Femur (tissue), 1 donor: ENCODE data around the gene STK35.
A peak's percentile ranks its signal among the peaks of the same experiment; 100 is the strongest.

ENCODE experiments used
- DNase-seq: peaks from one replicate; pipeline ENCODE4 v3.0.0-alpha.2; 2017

STK35 gene

GRCh38 chr20:2136275-2136674 lies 34.6 kb downstream of the STK35 start:
- DNase-seq, result no peak

DNA sequence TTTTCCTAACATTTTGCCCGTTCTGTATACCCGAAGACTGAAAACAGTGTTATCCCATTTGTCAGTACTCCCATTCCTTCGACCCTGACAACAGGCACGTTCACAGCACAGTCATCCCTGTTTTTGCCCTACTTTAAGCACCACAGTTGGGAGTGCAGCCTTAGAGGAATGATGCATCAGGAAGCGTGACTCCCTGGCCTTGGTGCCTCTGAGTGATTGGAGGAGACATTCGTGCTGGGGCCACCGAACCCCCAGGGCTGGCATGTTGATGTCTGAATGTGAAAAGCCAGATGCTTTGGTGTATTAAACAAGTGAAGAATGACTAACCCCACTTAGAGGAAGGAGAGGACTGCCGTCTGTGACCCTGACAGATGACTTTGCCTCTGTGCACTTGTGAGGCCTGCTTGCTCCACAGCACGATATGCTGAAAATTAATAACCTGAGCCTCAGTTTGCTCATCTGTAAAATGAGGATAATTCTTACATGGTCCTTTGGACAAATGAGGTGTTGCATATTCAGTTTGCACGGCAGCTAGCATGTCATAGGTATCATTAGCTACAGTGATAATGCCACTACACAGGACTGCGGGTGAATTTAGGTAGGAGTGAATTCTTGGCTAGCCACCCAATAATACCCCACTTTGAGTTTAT lies 36.0 kb downstream of the STK35 start:
- no peak for DNase-seq

DNA sequence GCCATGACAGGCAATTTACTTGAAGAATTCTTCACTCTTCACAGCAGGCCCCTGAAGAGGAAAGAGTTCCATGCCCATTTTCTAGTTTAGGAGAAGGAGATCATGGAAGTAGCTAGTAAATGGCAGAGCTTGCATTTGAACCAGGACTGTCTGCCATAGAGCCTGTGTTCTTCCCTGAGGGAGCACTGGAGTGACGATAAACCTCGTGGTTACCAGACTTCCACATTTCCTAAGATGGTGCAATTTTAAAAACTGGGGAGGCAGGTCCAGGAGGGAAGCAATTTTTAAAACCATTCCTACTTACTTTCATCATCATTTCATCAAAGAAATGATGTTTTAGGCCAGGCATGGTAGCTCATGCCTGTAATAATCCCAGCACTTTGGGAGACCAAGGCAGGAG lies 36.8 kb downstream of the STK35 start:
- DNase-seq, result no peak

DNA sequence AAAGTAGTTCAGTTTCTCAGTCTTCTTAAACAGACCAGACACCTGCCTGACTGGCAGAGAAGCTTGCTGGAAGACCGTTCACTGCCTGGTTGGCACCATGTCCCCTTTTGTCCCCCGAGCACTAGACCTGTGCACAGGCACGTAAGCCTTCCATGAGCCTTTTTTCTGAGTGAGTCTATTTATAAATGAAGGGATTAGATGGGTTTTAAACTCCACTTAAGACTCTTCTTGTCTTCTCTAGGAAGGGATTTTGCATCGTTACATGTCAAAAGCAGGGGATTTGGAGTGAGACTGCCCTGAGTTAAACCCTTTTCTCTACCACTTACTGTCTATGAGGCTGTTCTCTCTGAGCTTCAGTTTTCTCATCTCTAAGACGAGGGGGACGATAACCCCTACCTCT lies 37.6 kb downstream of the STK35 start:
- DNase-seq, result no peak

DNA sequence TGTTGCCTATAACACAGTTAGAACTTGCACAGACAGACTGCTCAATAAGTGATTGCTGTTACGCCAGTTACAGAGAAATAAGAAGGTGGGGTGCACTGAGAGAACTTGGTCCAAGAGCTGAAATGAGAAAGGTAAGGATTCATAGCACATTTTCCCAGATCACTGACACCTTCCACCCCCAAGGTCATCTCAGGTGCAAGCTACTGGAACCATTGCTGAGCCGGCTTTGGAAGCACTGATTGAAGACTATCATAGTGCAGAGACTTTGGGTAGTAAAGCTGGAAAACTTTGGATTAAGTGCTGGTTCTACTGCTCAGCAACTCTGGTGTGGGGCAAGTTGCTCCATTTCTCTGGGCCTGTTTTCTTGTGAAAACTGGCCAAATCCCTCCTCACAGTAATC lies 38.1 kb downstream of the STK35 start:
- DNase-seq, result no peak

- DNase-seq, result no peak
These were observed 38.9 kb downstream of the STK35 start for GRCh38 chr20:2140561-2140960.

GRCh38 chr20:2141600-2142575 lies 40.3 kb downstream of the STK35 start:
- DNase-seq, result no peak

DNA sequence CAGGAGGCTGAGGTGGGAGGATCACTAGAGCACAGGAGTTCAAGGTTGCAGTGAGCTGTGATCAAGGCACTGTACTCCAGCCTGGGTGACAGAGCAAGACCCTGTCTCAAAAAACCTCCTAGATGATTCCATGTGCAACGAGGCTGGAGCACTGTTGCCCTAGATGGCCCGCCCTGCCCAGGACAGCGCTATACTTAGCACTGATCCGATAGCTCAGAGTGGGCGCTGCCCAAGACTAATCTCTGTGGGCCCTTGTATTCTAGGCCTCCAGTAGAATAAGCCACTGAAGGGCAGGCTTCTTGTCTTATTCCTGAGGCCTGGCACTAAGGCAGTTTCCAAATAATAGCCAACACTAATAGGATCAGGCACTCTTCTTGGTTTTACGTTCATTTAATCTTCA lies 41.0 kb downstream of the STK35 start:
- no peak for DNase-seq

- DNase-seq, result no peak
These were observed 42.0 kb downstream of the STK35 start for GRCh38 chr20:2143594-2143993.

GRCh38 chr20:2144850-2145249 lies 43.2 kb downstream of the STK35 start:
- DNase-seq, result no peak

DNA sequence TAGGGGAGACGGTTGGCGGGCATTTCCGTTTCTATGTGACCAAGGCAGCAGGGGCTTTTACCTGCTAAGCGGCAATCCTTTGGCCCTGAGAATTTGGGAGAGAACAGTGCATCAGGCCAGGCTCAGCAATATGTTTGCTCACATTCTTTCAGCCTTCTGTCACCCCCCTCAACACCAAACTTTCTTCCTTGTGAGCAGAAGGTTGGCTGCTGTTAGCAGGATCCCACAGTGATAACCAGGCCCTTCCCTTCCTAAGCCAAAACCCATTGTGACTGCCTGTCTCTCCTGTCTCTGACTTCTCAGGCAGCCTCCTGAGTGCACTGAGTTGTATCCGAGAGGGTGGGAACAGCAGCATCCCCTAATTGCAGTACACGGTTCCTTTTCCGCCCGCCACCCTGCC lies 43.7 kb downstream of the STK35 start:
- no peak for DNase-seq

DNA sequence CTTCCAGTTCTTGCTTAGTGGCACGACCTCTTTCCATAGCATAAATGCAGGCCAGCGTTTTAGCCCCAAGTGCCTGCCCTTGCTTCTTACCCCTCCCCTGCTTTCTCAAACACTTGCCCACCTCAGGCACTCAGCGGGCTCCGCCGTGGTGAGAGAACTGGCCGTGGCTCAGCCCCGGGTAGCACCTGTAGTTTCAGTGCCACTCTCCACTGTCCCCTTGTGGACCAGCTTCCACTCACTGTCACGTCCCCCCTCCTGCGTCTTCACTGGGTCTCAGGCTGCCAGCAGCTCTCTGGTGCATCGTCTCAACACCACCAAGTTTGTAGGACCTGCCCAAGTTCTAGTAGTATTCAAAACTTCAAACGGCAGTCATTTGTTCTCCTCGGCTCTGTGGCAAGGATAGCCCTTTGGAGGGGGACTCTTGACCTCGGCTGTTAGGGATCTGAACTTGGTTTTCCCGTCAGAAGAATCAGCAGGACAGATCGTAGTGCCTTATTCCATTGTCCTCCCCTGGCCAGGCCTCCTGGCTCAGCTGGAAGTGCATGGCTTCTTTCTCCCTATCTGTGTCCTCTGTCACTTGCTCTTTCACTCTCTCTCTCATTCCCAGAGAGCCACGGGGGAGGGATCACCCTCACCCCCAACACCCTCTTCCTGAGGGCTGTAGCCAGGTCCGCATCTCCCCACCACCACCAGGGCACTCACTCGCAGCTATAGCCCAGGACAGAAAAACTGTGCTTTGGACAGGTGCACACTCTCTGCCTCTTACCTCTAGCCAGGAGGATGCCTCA lies 44.6 kb downstream of the STK35 start:
- DNase-seq, result no peak

DNA sequence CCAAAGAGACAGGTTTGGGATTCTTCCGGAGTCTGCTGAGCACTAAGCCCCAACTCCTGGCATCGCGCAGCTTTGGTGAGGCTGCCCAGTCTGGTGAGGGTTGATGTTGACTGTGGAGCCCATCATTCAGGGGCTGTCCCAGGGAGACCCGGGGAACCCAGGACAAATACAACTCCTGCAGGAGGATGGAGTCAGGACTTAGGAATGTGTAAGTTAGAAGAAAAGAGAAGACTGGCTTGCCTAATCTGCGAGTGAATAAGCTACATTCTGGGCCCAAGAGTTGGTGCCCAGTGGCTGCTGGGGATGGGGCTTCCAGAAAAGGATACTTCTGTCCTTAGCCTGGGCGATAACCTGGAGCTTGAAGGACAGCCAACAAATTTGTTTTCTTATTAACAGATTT lies 47.9 kb downstream of the STK35 start:
- DNase-seq, result no peak

DNA sequence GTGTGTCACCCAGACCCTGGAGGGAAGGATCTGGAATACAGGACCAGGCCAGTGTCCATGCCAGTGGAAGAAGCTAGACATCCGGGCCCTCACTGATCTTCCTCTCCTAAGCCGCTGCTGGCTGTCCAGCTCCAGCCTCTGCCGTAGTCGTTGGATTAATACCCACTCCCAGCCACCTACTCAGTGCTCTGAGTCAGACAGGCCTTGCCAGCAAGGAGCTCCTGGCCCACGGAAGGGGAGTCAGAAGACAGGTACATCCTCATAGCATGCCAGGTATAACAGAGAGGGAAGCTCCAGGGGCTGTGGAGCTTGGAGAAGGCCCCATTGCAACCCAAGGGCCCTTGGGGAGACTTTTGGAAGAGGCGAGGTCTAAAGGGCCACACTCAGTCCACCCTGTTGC lies 49.0 kb downstream of the STK35 start:
- DNase-seq, result no peak

- DNase-seq, result no peak
These were observed 50.2 kb downstream of the STK35 start for GRCh38 chr20:2151858-2152281.

- no peak for DNase-seq
These were observed 50.7 kb downstream of the STK35 start for GRCh38 chr20:2152317-2152716.

- peak; percentile 48 for DNase-seq
These were observed 51.7 kb downstream of the STK35 start for GRCh38 chr20:2153326-2153725.

GRCh38 chr20:2156224-2156623 lies 54.6 kb downstream of the STK35 start:
- DNase-seq, result no peak

DNA sequence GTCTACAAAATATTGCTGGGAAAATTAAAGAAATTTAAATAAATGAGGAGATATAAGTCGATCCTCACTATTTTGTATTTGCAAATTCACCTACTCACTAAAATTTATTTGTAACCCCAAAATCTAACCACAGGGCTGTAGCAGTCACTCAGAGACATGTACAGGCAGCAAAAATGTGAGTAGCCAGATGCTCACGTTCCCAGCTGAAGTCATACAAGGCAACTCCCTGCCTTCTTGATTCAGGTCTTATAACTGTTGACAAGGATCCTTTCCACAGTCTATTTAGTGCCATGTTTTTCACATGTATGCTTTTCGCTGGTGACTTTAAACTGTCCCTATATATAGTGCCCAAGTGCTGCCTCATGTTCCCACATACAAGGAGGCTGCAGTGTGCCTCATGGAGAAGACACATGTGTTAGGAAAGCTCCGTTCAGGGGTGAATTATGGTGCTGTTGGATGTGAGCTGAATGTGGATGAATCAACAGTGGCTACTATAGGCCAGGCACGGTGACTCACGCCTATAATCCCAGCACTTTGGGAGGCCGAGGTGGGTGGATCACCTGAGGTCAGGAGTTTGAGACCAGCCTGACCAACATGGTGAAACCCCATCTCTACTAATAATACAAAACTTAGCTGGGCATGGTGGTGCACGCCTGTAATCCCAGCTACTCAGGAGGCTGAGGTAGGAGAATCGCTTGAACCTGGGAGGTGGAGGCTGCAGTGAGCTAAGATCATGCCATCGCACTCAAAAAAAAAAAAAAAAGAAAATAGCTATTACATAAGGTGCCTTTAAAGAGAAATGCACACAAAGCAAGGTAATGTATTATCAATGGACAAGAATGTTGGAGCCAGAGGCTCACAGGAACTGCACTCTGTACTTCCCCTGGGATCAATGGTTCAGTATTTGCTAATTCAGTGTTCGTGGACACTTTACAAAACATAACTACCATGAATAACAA lies 55.3 kb downstream of the STK35 start:
- no peak for DNase-seq

DNA sequence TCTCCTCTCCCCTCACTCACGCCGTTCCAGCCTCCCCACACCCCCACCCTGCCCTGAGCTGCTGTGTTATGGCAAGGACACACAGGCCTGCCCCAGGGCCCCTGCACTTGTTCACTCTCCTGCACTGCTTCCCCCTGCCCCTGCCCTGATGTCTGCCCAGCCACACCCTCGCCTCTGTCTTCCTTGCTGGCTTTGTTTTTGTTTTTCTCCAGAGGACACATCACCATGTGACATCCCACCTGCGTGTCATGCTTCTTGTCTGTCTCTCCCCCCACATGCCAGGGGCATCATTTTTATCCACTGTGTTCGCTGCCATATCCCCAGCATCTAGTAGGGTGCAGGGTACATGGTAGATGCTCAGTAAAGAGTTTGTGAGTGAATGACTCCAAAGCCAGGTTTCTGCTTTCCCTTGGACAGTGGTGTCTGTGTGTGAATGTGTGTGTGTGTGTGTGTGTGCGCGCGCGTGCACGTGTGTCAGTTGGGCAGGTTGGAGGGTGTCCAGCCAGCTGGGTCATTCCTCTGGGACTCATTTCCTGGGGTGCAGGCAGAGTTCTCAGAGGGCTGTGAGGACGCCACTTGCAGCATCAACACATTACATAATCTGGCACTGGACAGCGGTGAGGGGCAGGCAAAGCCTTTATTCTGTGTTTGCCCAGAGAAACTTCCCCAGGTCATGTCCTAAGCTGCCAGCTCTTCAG lies 60.6 kb downstream of the STK35 start:
- no peak for DNase-seq

DNA sequence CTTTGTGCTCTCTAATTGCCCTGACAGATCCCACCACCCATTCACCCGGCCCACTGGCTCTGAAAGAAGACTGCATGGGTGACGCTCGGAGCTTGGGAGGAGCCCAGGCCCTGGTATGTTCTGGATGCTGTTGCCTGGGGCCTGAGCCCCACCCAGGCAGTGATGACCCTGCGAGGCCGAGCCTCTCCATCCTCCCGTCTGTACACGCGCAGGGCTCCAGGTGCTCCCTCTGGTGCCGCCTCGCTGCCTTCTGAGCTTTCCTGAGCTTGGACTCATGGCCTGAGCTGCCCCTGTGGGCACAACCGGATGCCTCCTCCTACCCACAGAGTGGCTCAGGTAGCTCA lies 61.2 kb downstream of the STK35 start:
- DNase-seq, result no peak

GRCh38 chr20:2163312-2163711 lies 61.7 kb downstream of the STK35 start:
- no peak for DNase-seq
